SK-N-MC (cell line): ENCODE results near the gene LSM10.

ENCODE experiments used
- EZH2 ChIP-seq: fragments of 200-600 bp; sonication (generic); IDR thresholded peaks from one replicate; pipeline ENCODE4 v1.6.1; 2017; ENCODE audit warnings: antibody characterized with exemption
- FOXP2 ChIP-seq: optimal IDR thresholded peaks from 2 replicates; pipeline ENCODE3; 2011; ENCODE audit warnings: mild to moderate bottlenecking, moderate library complexity; ENCODE audit not compliant: insufficient read depth; ENCODE audit errors: extremely low read length, control extremely low read depth
- POLR2AphosphoS5 ChIP-seq: IDR thresholded peaks from 2 replicates; pipeline ENCODE4 v1.6.1; 2012; ENCODE audit warnings: mild to moderate bottlenecking, low read depth, low read length, borderline replicate concordance

DNA sequence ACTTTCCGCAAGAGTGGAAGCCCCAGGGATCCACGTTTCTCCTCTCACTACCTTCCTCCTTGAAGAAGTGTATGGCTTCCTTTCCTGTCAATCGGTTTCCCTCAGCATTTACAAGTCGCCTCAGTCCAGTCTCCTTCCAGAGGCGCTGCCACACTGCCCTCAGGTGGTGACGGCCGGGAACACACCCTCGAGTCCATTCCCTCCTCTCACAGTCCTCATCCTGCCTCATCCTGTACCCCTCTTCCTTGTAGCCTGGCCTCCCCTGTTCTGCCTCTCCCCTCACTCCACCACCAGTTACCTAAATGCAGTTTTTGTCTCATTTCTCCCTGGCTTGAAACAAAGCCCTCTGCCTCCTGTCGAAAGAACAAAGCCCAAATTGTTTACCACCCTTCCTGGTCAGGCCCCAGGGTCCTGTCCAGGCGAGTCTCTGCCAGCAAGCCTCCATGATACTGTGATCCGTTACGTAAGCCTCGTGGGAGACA, 23.2 kb upstream of the LSM10 start:
- TF ChIP-seq POLR2AphosphoS5 (no peak), EZH2 (no peak), FOXP2 (no peak)
